Upper lobe of left lung (tissue), 4 donors: Measurements from ENCODE around the gene CTLA4.

ENCODE experiments used
- CTCF ChIP-seq, 6 experiments: fragments of 450-650 bp in 4 of 6; fragments of 200-600 bp in 2 of 6; sonication (generic) in 2 of 6; IDR thresholded peaks; one replicate each; pipeline ENCODE4 v1.5.1; 2016 to 2019; ENCODE audit warnings: antibody characterized with exemption in 6 of 6
- EP300 ChIP-seq, 4 donors: sonication (generic); formaldehyde crosslinking; IDR thresholded peaks; one replicate each; pipeline ENCODE4 v1.5.1; 2017; ENCODE audit warnings: antibody characterized with exemption in 4 of 4, control low read depth in 2 of 4
- POLR2A ChIP-seq, 4 donors: fragments of 450-650 bp; IDR thresholded peaks; one replicate each; pipeline ENCODE4 v1.5.1; 2016 to 2017; ENCODE audit warnings: antibody characterized with exemption in 4 of 4, mild to moderate bottlenecking in 2 of 4
- POLR2AphosphoS5 ChIP-seq, 2 donors: sonication (generic); formaldehyde crosslinking; IDR thresholded peaks; one replicate each; pipeline ENCODE4 v1.5.1; 2017; ENCODE audit warnings: antibody characterized with exemption in 2 of 2

DNA sequence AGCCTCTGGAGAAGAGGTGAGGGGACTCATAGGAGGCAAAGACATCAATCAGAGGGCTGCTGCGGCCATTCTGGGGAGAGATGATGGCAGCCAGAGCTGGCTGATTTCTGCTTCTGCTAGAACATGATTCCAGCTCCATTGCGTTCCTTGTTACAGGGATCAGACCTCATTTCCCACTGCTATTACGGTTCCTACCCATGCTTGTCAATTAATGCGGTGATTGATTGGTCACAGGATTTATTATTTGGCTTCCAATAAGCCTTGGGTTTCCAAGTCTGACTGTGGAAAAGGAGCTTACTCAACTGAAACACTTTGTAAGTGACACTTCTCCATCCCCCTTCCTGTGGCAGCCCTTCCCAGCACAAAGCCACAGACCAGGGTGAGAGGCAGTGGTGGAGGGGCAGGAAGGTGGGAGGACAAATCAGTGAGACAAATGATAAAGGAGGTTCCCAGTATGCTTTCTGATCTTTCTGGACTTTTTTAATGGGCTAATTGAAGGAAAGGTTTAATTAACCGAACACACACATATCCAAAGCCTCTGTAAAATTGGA lies 26.8 kb upstream of the CTLA4 start:
- TF ChIP-seq CTCF (IDR thresholded peaks at IDR 0.05) (no peak), POLR2AphosphoS5 (IDR thresholded peaks at IDR 0.05) (no peak), EP300 (IDR thresholded peaks at IDR 0.05) (no peak), POLR2A (IDR thresholded peaks at IDR 0.05) (no peak)
